ENCODE data around the gene PRSS57. TPM values are rescaled to one million over a fixed set of nuclear protein-coding genes. Genes with fewer than 3 reads are reported as not detected.

PRSS57 gene
- total and polyA plus RNA-seq, 2 of the 4 experiments (the other 2 are of a cell fraction), result not detected

DNA sequence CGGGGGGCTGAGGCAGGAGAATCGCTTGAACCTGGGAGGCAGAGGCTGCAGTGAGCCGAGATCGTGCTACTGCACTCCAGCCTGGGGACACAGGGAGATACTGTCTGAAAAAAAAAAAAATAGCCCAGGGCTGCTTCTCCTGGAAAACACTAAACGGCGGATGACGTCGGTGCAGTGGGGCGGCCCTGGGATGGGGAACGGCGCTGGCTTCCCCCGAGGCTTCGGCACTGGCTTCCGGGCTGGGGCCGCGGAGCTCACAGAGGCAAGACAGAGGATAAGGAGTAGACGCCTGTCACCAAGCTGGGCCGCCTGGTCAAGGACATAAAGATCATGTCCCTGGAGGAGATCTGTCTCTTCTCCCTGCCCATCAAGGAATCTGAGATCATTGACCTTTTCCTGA, 5.0 kb downstream of the PRSS57 start:
- Histone ChIP-seq H2BK20ac (ENCODE audit: low read depth, low read length) (no peak overlapping the region), H3K27ac (ENCODE audit: insufficient read depth, low read length) (no peak overlapping the region), H3K36me3 (ENCODE audit: control insufficient read depth, insufficient read depth, low read length) (no peaks in the 10 kb centered on the region), H4K91ac (ENCODE audit: insufficient read depth, low read depth, low read length) (no peak overlapping the region), H3K9ac (ENCODE audit: low read depth, low read length) (no peak overlapping the region), H3K23ac (ENCODE audit: low read depth, low read length) (no peak overlapping the region), H3K9me3 (ENCODE audit: control insufficient read depth, insufficient read depth, low read length) (no peaks in the 10 kb centered on the region), H3K14ac (replicated peaks; ENCODE audit: low read depth, low read length) (no peak overlapping the region), H3K4me1 (ENCODE audit: control insufficient read depth, insufficient read depth, low read length) (peaks cover 3% of the 10 kb centered on the region; the same call in 1 of the 2 replicates), H3K79me1 (ENCODE audit: low read depth in 1 of 2, low read length in 2 of 2) (no peaks in the 10 kb centered on the region), H2AK5ac (ENCODE audit: low read depth, low read length) (no peak overlapping the region), H2BK120ac (ENCODE audit: low read depth, low read length) (no peak overlapping the region), H3K56ac (ENCODE audit: extremely low read depth, insufficient read depth, low read length) (no peak overlapping the region), H2BK5ac (ENCODE audit: low read depth, low read length, poor library complexity, severe bottlenecking) (no peak overlapping the region), H3K18ac (ENCODE audit: low read depth, low read length) (no peak overlapping the region), H3K4ac (ENCODE audit: low read depth, low read length) (no peak overlapping the region), H4K20me1 (ENCODE audit: insufficient read depth, low read length) (no peaks in the 10 kb centered on the region), H3K27me3 (ENCODE audit: control insufficient read depth, insufficient read depth, low read length) (no peaks in the 10 kb centered on the region; the same call in 1 of the 2 replicates), H3K4me3 (ENCODE audit: insufficient read depth, low read depth, low read length) (no peak overlapping the region), H2BK15ac (ENCODE audit: low read depth, low read length) (no peak overlapping the region), H2AFZ (replicated peaks; ENCODE audit: low read length, poor library complexity) (no peak overlapping the region), H4K5ac (ENCODE audit: low read depth, low read length) (no peak overlapping the region), H2AK9ac (replicated peaks; ENCODE audit: low read depth, low read length, poor library complexity) (no peak overlapping the region), H4K8ac (ENCODE audit: low read depth in 2 of 2, low read length in 2 of 2) (no peak overlapping the region), H3K9me1 (ENCODE audit: insufficient read depth, low read length) (no peaks in the 10 kb centered on the region), H3K4me2 (ENCODE audit: low read depth, low read length) (no peak overlapping the region)
- CTCF ChIA-PET, result no interaction called here
- dilution Hi-C loops (cut with HindIII; ENCODE audit: low sequenced_read_pairs, unreplicated experiment) (no loop called here), intact Hi-C loops (cut with micrococcal nuclease) (no loop called here), in situ Hi-C loops (cut with MboI; ENCODE audit: low sequenced_read_pairs) (no loop called here)
- ATAC-seq (ENCODE audit: low read depth) (no peak), DNase-seq (no peak)
- WGBS, 2 experiments (ENCODE audit: extremely low coverage in 2 of 2, insufficient read length in 1 of 2), result 88% methylated on average over 4 of the region's 18 CpGs; no CpG with 5 or more reads in 1 of the 2 experiments
- TF ChIP-seq SMC3 (IDR thresholded peaks at IDR 0.05; ENCODE audit: low read depth, low read length) (no peak), RFX5 (IDR thresholded peaks at IDR 0.05; ENCODE audit: low read depth, low read length) (no peak), RAD21 (IDR thresholded peaks at IDR 0.05; ENCODE audit: low read length) (no peak), RCOR1 (IDR thresholded peaks at IDR 0.05; ENCODE audit: insufficient replicate concordance, low read length) (no peak), CHD1 (IDR thresholded peaks at IDR 0.05; ENCODE audit: low read depth, low read length) (no peak), NFE2L2 (IDR thresholded peaks at IDR 0.05; ENCODE audit: low read depth, low read length) (no peak), BHLHE40 (IDR thresholded peaks at IDR 0.05; ENCODE audit: low read depth, low read length) (no peak), FOS (IDR thresholded peaks at IDR 0.05; ENCODE audit: low read depth, low read length) (no peak), CEBPB (IDR thresholded peaks at IDR 0.05; ENCODE audit: low read depth, low read length) (no peak), POLR2A (IDR thresholded peaks at IDR 0.05; ENCODE audit: low read depth, low read length) (no peak), MAZ (IDR thresholded peaks at IDR 0.05; ENCODE audit: borderline replicate concordance, low read depth, low read length) (no peak), MXI1 (IDR thresholded peaks at IDR 0.05; ENCODE audit: borderline replicate concordance, low read depth, low read length) (no peak), MAFK (IDR thresholded peaks at IDR 0.05; ENCODE audit: low read depth, low read length) (no peak)
- TF ChIP-seq, protein P1, sequence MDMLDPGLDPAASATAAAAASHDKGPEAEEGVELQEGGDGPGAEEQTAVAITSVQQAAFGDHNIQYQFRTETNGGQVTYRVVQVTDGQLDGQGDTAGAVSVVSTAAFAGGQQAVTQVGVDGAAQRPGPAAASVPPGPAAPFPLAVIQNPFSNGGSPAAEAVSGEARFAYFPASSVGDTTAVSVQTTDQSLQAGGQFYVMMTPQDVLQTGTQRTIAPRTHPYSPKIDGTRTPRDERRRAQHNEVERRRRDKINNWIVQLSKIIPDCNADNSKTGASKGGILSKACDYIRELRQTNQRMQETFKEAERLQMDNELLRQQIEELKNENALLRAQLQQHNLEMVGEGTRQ (IDR thresholded peaks at IDR 0.05; ENCODE audit: low read depth, low read length), result no peak
- TF ChIP-seq, protein P2, sequence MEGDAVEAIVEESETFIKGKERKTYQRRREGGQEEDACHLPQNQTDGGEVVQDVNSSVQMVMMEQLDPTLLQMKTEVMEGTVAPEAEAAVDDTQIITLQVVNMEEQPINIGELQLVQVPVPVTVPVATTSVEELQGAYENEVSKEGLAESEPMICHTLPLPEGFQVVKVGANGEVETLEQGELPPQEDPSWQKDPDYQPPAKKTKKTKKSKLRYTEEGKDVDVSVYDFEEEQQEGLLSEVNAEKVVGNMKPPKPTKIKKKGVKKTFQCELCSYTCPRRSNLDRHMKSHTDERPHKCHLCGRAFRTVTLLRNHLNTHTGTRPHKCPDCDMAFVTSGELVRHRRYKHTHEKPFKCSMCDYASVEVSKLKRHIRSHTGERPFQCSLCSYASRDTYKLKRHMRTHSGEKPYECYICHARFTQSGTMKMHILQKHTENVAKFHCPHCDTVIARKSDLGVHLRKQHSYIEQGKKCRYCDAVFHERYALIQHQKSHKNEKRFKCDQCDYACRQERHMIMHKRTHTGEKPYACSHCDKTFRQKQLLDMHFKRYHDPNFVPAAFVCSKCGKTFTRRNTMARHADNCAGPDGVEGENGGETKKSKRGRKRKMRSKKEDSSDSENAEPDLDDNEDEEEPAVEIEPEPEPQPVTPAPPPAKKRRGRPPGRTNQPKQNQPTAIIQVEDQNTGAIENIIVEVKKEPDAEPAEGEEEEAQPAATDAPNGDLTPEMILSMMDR (conservative IDR thresholded peaks at IDR 0.05; ENCODE audit: low read depth, low read length), result no peak
- TF ChIP-seq, protein P3, sequence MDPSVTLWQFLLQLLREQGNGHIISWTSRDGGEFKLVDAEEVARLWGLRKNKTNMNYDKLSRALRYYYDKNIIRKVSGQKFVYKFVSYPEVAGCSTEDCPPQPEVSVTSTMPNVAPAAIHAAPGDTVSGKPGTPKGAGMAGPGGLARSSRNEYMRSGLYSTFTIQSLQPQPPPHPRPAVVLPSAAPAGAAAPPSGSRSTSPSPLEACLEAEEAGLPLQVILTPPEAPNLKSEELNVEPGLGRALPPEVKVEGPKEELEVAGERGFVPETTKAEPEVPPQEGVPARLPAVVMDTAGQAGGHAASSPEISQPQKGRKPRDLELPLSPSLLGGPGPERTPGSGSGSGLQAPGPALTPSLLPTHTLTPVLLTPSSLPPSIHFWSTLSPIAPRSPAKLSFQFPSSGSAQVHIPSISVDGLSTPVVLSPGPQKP (IDR thresholded peaks at IDR 0.05; ENCODE audit: borderline replicate concordance, low read depth, low read length), result no peak
- no TSS peak for BruUV-seq (replicated peaks)
- POLR2A ChIA-PET (ENCODE audit: unreplicated experiment), result no interaction called here

Measured in IMR-90 (cell line).